NT2/D1 (cell line): ENCODE results near the gene GNG7.

Source experiments
- SUZ12 ChIP-seq: IDR thresholded peaks from 2 replicates; pipeline ENCODE4 v1.6.1; 2011; ENCODE audit not compliant: insufficient read length, insufficient read depth; ENCODE audit errors: extremely low read depth
- YY1 ChIP-seq: IDR thresholded peaks from 2 replicates; pipeline ENCODE4 v1.6.1; 2011; ENCODE audit not compliant: insufficient read length, insufficient read depth
- ZNF274 ChIP-seq: IDR thresholded peaks from 2 replicates; pipeline ENCODE4 v1.6.1; 2011; ENCODE audit warnings: mild to moderate bottlenecking, low read depth, low read length

GRCh38 chr19:2488942-2489731, 213.4 kb downstream of the GNG7 start:
- TF ChIP-seq YY1 (no peak), SUZ12 (no peak), ZNF274 (no peak)
